ENCODE data around the gene PMAIP1. TPM values are rescaled to one million over a fixed set of nuclear protein-coding genes. Genes with fewer than 3 reads are reported as not detected.

PMAIP1 gene
- total RNA-seq, 1 donor from 2014 or later, result 20.9 TPM

- no peak for DNase-seq (ENCODE audit: low read depth in 2 of 2)
These were observed 15.4 kb upstream of the PMAIP1 start for GRCh38 chr18:59884351-59884750.

GRCh38 chr18:59885579-59886163, 14.1 kb upstream of the PMAIP1 start:
- peak; percentile 29 to 81 for DNase-seq (ENCODE audit: low read depth in 2 of 2)

GRCh38 chr18:59886399-59886798, 13.4 kb upstream of the PMAIP1 start:
- DNase-seq (ENCODE audit: low read depth in 2 of 2), result peak in 1 of 2 donors; percentile 46

GRCh38 chr18:59892123-59892522, 7.7 kb upstream of the PMAIP1 start:
- no peak for DNase-seq (ENCODE audit: low read depth in 2 of 2)

GRCh38 chr18:59893971-59894370, 5.8 kb upstream of the PMAIP1 start:
- DNase-seq (ENCODE audit: low read depth in 2 of 2), result no peak

- DNase-seq (ENCODE audit: low read depth in 2 of 2), result no peak
These were observed 2.4 kb upstream of the PMAIP1 start for GRCh38 chr18:59897321-59897954.

GRCh38 chr18:59898093-59898492, 1.7 kb upstream of the PMAIP1 start:
- DNase-seq (ENCODE audit: low read depth in 2 of 2), result no peak

- no peak for DNase-seq (ENCODE audit: low read depth in 2 of 2)
These were observed 1.0 kb upstream of the PMAIP1 start for GRCh38 chr18:59898609-59899297.

- peak; percentile 37 to 83 for DNase-seq (ENCODE audit: low read depth in 2 of 2)
These were observed 679 bp downstream of the PMAIP1 start for GRCh38 chr18:59900222-59901128.

- peak in 1 of 2 donors; percentile 68 for DNase-seq (ENCODE audit: low read depth in 2 of 2)
These were observed 2.6 kb downstream of the PMAIP1 start for GRCh38 chr18:59902131-59902992.

- no peak for DNase-seq (ENCODE audit: low read depth in 2 of 2)
These were observed 3.3 kb downstream of the PMAIP1 start for GRCh38 chr18:59902993-59903610.

- no peak for DNase-seq (ENCODE audit: low read depth in 2 of 2)
These were observed 4.3 kb downstream of the PMAIP1 start for GRCh38 chr18:59904011-59904601.

GRCh38 chr18:59905686-59906091, 5.9 kb downstream of the PMAIP1 start:
- no peak for DNase-seq (ENCODE audit: low read depth in 2 of 2)

GRCh38 chr18:59906203-59906602, 6.4 kb downstream of the PMAIP1 start:
- DNase-seq (ENCODE audit: low read depth in 2 of 2), result no peak

- peak in 1 of 2 donors; percentile 46 for DNase-seq (ENCODE audit: low read depth in 2 of 2)
These were observed 7.4 kb downstream of the PMAIP1 start for GRCh38 chr18:59907172-59907571.

- DNase-seq (ENCODE audit: low read depth in 2 of 2), result no peak
These were observed 7.9 kb downstream of the PMAIP1 start for GRCh38 chr18:59907660-59908059.

GRCh38 chr18:59908799-59909198, 9.0 kb downstream of the PMAIP1 start:
- peak in 1 of 2 donors; percentile 43 for DNase-seq (ENCODE audit: low read depth in 2 of 2)

- peak in 1 of 2 donors; percentile 71 for DNase-seq (ENCODE audit: low read depth in 2 of 2)
These were observed 9.7 kb downstream of the PMAIP1 start for GRCh38 chr18:59909289-59910036.

- DNase-seq (ENCODE audit: low read depth in 2 of 2), result no peak
These were observed 11.2 kb downstream of the PMAIP1 start for GRCh38 chr18:59910967-59911366.

All from dermis microvascular lymphatic vessel endothelial cell (primary cell).